GM12864 (cell line): ENCODE results near the gene RSU1.

Experiments used
- DNase-seq: peaks from one replicate; pipeline ENCODE4 v3.0.0-alpha.2; 2011; ENCODE audit warnings: low read depth
- H3K4me3 ChIP-seq: 2 replicates; pipeline ENCODE4 v1.5.1; 2011; ENCODE audit warnings: mild to moderate bottlenecking, low read depth, low read length, control low read depth
- CTCF ChIP-seq: IDR thresholded peaks from 2 replicates; pipeline ENCODE4 v1.5.1; 2011; ENCODE audit warnings: low read depth, mild to moderate bottlenecking, moderate library complexity, low read length, control low read depth, inconsistent platforms; ENCODE audit errors: missing control alignments

RSU1 gene

DNA sequence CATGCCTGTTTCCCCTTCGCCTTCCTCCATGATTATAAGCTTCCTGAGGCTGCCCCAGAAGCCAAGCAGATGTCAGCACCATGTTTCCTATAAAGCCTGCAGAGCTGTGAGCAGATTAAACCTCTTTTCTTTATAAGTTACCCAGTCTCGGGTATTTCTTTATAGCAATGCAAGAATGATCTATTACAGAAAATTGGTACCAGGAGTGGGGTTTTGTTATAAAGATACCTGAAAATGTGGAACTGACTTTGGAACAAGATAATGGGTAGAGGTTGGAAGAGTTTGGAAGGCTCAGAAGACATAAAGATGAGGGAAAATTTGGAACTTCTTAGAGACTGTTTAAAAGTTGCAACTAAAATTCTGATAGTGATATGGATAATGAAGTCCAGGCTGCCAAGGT, 4.8 kb upstream of the RSU1 start:
- no peak for DNase-seq
- H3K4me3 ChIP-seq, result no peak overlapping the region
- TF ChIP-seq CTCF, result no peak

DNA sequence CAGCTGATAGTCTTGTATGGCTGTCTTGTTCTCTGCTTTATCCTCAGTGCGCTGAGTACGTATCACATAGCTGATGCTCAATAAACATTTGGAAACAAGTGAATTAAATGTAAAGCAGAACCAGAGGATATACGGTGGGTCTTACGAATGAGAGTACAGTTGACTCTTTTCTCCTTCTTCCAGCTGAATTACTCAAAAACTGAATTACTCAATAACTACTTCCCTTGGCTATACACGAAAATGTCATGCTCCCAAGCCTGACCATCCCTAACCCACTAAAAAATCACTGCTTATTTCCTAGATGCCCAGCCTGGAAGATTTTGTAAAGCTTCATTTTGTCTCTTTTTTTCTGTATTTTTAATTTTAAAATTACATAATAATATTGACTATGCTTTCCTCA, 3.2 kb upstream of the RSU1 start:
- H3K4me3 ChIP-seq, result no peak overlapping the region
- DNase-seq, result no peak
- TF ChIP-seq CTCF, result no peak

GRCh38 chr10:16820018-16820417, 2.8 kb upstream of the RSU1 start:
- TF ChIP-seq CTCF, result no peak
- H3K4me3 ChIP-seq, result no peak overlapping the region
- no peak for DNase-seq

- no peak for DNase-seq
- no peak for TF ChIP-seq CTCF
- H3K4me3 ChIP-seq, result no peak overlapping the region
Observed at GRCh38 chr10:16819436-16819835, 2.2 kb upstream of the RSU1 start.

- TF ChIP-seq CTCF, result no peak
- no peak overlapping the region for H3K4me3 ChIP-seq
- no peak for DNase-seq
Observed at GRCh38 chr10:16819026-16819425, 1.8 kb upstream of the RSU1 start.

DNA sequence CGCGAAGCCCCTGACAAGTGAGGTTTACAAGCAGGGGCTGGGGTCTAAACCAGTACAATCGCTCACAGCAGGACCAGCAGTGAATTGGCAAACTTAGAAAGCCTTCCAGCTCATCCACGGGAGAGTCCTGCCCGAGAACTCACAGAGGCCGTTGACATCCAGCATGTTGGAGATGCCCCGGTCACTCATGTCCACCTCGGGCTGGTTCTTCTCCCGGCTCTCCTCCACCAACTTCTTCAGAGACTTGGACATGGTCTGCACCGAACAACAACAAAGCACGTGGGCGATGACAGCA, 447 bp downstream of the RSU1 start:
- no peak for DNase-seq
- peak overlapping the region; percentile 60 for H3K4me3 ChIP-seq
- no peak for TF ChIP-seq CTCF

DNA sequence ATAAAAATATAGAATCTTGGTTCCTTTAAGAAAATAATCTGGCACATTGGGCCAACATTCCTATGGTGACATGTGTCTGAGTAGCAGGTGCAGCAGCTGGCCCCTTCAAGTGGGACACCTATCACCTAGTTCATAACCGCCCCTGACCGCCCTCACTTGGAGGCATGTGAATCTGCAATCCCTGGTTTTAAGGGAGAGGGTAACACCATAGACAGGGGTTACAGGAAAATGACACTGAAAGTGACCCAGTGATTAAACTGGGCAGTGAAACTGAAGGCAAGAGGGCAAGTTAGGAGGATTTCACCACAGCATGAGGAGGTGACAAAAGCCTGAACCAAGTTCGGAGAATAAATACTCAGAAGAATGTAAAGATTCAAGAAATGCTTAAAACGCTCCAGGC, 1.1 kb downstream of the RSU1 start:
- no peak for TF ChIP-seq CTCF
- peak overlapping the region; percentile 60; the same call in 1 of the 2 replicates for H3K4me3 ChIP-seq
- no peak for DNase-seq
